Islet precursor cell (in vitro differentiated cells): ENCODE data around the gene TNNT2.

ENCODE experiments used
- DNase-seq: peaks from one replicate; pipeline ENCODE4 v3.0.0-alpha.2; 2018

The TNNT2 gene

GRCh38 chr1:201330541-201330940 is 46.9 kb downstream of the TNNT2 start:
- DNase-seq: no peak

DNA sequence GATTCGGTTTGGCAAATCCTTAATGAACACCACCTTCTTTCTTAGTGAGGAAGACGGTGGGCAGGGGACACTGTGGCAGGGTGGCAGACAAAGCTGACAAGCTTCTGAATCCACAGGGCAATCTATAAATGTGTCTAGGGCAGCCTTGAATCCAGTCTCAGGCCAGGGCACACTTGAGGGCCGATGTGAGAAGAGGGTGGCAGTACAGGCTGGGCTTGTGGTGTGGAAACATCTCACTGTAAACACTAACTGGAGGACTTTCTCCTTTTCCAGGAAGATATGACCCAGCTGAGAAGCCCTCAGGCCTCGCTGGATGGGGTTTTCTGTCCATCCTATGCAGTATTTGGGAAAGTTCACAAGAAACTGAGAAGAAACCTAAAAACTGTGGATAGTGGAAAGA is 47.7 kb downstream of the TNNT2 start:
- DNase-seq: no peak

DNA sequence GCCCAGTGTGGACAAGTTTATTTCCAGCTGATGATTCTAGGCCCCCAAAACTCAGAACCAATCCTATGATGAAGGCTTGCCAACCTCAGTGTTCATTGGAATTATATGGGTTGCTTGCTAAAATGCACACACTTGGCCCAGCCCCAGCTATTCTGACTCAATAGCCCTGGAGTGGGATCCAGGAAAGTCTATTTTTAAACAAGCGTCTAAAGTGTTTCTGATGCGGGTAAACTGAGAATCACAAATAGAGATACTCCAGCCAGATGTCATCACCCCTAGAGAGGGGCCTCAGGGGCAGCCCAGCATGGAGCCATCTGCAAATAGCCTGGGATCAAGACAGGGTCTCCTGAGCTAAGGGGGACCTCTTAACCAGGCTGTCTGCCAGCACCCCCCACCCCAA is 48.2 kb downstream of the TNNT2 start:
- DNase-seq: no peak

DNA sequence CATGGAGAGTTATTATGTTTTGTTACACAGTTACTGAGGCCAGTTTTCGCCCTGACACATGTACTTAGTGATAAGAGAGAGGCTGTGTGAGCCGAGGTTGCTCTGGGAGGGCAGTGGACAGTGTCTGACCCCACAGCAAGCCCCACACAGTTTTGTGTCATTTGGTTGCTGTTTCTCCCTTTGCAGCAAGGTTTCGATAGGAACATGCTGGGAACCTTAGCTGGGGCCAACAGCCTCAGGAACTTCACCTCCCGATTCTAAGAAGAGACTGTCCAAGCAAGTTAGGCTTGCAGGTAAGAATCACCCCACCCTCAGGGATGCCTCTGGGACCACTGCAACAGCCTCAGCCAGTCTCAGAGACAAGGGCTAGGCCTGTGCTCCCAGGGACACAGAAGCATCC is 48.9 kb downstream of the TNNT2 start:
- DNase-seq: no peak

DNA sequence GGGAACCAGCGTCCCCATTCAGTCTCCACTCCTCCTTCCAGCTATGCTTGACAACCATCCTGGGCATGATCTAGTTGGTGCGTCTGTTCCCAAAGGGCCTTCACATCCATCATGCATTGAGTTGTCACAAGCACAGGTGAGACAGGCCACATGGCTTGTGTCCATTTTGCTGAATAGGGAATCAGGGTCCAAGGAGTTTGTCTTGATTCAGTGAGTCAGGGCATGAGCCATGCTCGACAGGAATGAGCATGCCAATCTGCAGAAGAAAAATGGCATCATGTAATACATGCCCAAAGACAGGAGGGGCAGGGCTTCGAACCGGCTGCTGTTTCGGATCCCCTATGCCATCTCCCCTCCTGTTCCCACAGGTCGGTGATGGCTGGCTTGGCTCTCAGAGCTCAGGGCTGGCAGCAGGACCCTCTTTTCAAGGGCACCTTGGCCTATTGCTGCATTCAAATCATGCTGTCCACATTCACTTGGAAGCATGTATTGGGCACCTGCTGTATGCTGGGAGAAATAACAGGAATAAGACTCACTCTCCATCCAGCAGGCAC is 49.7 kb downstream of the TNNT2 start:
- DNase-seq: no peak

DNA sequence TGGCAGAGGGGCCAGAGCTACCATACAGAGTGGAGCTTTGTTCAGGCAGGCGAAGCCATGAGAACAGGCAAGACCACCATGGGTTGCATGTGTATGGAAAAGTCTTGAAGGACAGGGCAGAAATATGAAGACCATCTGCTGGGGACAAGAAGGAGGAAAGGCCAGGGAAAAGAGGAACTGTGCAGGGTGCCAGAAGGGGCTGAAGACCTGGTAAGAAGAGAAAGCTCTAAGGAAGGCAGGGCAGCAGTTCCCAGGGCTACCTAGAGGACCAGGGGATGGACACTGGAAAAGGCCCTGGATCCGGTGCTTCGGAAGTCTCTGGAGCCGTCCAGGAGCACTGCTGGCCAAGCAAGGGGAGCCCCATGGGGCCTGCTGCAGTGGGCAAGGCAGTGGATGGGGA is 50.8 kb downstream of the TNNT2 start:
- no peak for DNase-seq

GRCh38 chr1:201325678-201326060 is 51.8 kb downstream of the TNNT2 start:
- no peak for DNase-seq

GRCh38 chr1:201324821-201325677 is 52.4 kb downstream of the TNNT2 start:
- DNase-seq: no peak

DNA sequence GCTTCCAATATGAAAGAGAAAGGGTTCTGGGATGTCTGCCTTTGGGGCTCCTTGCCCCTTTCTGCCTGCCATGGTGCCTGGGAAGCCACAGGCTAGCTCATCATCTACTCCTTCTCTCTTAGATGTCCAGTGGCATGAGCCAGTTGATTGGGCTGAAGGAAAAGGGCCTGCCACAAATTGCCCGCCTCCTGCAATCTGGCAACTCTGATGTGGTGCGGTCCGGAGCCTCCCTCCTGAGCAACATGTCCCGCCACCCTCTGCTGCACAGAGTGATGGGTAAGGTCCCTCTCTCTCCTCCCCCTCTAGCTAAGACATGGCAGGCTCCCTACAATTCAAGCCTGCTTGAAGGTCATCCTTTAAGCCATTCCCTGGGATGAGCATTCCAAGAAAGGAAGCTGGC is 53.2 kb downstream of the TNNT2 start:
- DNase-seq: no peak

- DNase-seq: no peak
Measured at GRCh38 chr1:201322653-201323510, 54.6 kb downstream of the TNNT2 start.

DNA sequence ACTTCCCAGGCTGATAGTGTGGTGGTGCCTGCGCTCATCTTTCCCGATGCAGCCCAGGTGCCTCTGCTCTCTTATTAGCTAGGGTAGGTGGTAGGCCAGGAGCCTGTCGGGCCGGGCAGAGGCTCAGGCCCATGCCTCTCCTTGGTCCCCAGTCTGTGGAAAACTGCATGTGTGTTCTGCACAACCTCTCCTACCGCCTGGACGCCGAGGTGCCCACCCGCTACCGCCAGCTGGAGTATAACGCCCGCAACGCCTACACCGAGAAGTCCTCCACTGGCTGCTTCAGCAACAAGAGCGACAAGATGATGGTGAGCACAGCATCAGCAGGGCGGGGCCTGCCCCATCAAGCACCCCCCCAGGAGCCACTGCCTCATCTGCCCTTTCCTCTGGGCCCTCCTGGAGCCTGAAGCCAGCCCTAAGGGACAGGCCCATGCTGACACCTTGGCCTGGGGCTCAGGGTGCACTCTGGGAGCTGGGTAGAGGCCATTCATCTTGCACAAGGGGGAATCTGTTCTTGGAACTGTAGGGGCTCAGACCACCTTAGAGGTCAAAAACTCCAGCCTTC is 55.6 kb downstream of the TNNT2 start:
- no peak for DNase-seq

DNA sequence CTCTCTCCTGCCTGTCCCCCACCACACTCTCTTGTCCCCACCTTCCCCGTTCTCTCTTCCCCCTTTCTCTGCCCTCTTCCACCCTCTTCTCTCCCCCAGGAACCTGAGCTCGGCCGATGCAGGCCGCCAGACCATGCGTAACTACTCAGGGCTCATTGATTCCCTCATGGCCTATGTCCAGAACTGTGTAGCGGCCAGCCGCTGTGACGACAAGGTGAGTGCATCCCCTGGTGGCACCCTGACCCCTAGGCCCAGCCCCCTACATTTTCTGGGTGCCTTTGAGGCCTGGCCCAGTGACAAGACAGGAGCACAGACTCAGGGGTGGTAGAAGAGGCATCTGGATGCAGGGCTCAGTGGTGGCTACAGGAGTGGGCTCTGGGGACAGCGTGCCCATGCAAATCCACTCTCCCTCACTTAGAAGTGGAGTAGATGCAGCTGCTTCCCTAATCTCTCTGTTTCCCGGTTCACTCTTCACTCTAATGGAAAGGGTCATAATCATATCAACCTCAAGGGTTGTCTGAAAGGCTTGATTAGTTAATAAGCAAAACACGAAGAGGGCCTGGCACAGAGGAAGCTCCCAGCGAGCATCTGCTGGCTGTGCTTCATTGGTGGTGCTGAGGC is 57.2 kb downstream of the TNNT2 start:
- DNase-seq: no peak

GRCh38 chr1:201319631-201320030 is 57.8 kb downstream of the TNNT2 start:
- DNase-seq: no peak

DNA sequence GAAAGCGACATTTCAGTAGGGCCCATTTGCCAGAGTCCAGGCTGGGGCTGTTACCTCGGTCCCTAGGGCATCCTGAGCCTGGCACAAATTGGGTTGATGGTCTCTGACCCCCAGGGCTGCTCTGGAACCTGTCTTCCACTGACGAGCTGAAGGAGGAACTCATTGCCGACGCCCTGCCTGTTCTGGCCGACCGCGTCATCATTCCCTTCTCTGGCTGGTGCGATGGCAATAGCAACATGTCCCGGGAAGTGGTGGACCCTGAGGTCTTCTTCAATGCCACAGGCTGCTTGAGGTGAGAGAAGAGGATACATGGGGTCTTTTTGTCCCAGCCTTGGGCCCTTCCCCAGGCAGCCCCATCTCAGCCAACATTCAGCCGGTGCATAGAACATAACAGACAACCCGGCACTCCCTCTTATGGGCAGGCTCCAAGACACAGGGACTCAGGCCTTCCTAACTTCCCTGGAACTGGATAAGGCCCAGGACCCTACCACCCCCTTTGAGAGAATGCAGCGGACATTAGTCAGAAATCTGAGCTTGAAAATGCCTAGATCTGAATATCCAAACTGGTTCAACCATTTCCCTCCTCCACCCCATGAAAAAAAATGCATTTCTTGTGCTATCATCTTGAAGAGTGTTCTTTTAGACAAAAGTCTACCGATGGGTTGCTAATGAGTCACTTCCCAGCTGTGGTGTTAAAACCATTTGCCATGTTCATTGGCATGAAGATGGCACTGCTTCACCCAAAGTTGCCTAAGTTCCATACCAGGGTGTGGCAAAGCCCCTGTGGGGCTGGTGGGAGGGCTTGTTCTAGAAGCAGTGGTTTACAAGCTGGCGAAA is 58.8 kb downstream of the TNNT2 start:
- no peak for DNase-seq

- DNase-seq: no peak
Measured at GRCh38 chr1:201317551-201317950, 59.9 kb downstream of the TNNT2 start.

- no peak for DNase-seq
Measured at GRCh38 chr1:201316556-201316955, 60.9 kb downstream of the TNNT2 start.

GRCh38 chr1:201313086-201313485 is 64.4 kb downstream of the TNNT2 start:
- DNase-seq: no peak

DNA sequence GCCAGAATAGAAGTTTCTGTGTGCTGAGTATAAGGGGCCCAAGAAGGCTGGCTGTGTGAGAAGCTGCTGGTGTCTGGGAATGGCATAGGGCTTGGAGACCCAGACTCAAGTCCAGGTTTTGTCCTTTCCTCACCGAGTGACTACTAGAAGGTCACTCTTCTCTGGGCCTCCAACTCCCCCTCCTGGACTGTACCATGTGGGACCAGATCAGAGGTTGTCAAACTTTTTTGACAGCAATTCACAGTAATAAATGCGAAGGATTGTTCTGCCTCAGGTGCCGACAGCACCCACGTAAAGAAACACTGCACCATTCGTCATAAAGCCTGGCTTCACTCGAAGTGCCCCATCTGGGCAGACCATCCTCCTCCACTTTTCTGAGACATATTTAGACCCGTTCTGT is 65.2 kb downstream of the TNNT2 start:
- DNase-seq: no peak

DNA sequence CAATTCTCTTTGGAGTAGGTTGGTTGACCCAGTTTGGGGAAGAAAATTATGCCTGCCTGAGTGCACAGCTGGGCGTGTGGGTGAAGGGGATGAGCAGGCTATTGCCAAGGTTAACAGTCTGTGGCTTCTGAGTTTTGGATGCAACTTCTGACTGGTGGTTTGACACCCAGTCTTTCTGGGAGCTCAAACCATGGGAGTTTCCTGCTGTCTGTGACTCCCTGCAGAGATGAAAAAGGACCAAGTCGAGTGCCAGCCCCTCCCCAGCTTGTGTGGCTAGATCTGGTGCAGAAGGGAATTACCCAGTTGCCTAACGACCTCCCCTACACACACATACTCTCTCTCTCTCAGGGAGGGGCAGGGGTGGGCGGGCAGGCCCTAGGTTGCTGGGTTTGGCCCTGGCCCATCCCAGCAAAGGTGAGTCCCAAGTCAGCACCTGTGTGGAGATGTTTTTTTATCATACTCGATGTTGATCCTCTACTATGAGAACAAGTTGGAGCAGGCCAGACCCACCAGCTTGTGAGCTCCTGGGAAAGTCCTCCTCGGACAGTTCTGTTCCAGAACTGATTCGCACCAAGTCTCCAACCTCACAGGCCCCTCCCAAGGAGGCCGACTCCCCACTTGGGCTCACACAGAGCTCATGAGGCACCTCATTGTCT is 66.0 kb downstream of the TNNT2 start:
- no peak for DNase-seq

- DNase-seq: no peak
Measured at GRCh38 chr1:201310986-201311355, 66.5 kb downstream of the TNNT2 start.

- DNase-seq: no peak
Measured at GRCh38 chr1:201310251-201310985, 67.1 kb downstream of the TNNT2 start.
